Activated CD4-positive, alpha-beta T cell treated with anti-CD3 and anti-CD28 coated beads for 1 hour (primary cell): Measurements from ENCODE around the gene RAB7A.
"Not testable (repeated sequence)": the region's sequence is repeated elsewhere in the genome, so short reads cannot be mapped to it uniquely, and the experiment has no call there.

Experiments used
- DNase-seq: peaks from one replicate; pipeline ENCODE4 v3.0.0-alpha.2; 2020

Gene RAB7A

DNA sequence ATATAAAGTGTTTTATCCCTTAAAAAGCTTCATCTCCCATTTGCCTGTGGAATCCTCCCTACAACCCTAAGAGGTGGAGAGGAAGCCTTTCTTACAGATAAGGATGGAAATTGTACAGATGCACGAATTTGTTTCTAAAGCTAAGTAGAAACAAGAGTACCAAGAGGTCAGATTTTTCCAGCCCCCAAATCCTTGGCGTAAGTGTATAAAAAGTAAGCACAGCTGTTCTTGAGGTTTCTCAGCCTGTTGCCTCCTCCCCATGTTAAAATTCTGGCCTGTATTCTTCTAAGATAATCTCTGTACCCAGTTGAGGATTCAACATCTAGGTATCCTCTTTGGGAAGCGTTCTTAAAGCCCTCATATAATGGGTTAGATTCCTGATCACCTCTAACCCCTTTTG, 34.9 kb downstream of the RAB7A start:
- DNase-seq, result no peak

GRCh38 chr3:128761392-128761791, 35.4 kb downstream of the RAB7A start:
- no peak for DNase-seq

GRCh38 chr3:128763967-128764366, 38.0 kb downstream of the RAB7A start:
- no peak for DNase-seq

DNA sequence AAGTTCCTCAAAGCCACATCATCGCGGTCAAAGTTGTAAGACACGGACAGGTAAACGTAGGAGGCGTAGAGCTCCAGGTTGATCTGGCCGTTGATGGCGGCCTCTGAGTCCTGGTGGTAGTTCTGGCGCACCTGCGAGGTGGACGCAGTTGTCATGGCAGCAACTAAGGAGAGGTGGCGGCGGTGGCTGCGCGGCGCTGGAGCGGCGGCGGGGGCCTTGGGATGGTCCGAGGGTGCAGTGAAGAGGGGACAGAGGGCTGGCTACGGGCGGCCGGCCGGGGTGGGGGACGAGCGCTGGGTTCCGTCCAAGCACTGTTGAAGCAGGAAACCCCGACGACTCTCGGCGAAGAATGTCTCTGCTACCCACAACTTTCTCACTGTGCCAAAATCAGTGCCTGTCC, 38.9 kb downstream of the RAB7A start:
- no peak for DNase-seq

- no peak for DNase-seq
These were observed 41.2 kb downstream of the RAB7A start for GRCh38 chr3:128767094-128767750.

DNA sequence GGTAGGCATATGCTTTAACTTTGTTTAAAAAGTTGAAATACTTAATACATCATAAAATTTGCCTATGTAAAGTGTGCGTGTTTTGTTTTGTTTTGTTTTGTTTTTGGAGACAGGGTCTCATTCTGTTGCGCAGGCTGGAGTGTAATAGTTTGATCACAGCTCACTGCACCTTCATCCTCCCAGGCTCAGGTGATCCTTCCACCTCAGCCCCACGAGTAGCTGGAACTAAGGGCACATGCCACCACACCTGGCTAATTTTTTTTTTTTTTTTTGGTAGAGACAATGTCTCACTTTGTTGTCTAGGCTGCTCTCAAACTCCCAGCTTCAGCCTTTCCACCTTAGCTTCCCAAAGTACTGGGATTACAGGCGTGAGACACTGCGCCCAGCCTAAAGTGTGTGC, 42.5 kb downstream of the RAB7A start:
- DNase-seq, result no peak

- no peak for DNase-seq
These were observed 44.4 kb downstream of the RAB7A start for GRCh38 chr3:128770387-128770786.

- not testable (repeated sequence) for DNase-seq
These were observed 47.2 kb downstream of the RAB7A start for GRCh38 chr3:128773189-128773588.

GRCh38 chr3:128773592-128773991, 47.6 kb downstream of the RAB7A start:
- DNase-seq, result not testable (repeated sequence)

GRCh38 chr3:128775241-128775640, 49.3 kb downstream of the RAB7A start:
- DNase-seq, result no peak

DNA sequence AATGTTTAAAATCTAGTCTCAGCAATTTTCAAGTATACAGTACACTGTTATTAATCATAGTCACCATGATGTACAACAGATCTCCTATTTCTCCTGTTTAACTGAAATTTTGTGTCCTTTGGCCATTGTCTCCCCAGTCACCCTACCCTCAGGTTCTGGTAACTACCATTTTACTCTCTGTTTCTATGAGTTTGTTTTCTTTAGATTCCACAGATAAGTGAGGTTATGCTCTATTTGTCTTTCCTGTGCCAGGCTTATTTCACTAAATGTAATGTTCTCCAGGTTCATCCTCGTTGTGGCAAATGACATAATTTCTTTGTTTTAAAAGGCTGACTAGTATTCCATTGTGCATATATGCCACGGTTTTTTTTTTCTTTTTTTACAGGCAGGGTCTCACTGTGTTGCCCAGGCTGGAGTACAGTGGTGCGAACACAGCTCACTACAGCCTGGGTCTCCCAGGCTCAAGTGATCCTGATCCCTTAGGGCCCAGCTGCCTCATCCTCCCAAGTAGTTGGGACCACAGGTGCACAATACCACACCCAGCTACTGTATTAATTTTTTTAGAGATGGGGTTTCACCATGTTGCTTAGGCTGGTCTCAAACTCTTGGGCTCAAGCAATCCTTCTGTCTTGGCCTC, 50.0 kb downstream of the RAB7A start:
- no peak for DNase-seq

DNA sequence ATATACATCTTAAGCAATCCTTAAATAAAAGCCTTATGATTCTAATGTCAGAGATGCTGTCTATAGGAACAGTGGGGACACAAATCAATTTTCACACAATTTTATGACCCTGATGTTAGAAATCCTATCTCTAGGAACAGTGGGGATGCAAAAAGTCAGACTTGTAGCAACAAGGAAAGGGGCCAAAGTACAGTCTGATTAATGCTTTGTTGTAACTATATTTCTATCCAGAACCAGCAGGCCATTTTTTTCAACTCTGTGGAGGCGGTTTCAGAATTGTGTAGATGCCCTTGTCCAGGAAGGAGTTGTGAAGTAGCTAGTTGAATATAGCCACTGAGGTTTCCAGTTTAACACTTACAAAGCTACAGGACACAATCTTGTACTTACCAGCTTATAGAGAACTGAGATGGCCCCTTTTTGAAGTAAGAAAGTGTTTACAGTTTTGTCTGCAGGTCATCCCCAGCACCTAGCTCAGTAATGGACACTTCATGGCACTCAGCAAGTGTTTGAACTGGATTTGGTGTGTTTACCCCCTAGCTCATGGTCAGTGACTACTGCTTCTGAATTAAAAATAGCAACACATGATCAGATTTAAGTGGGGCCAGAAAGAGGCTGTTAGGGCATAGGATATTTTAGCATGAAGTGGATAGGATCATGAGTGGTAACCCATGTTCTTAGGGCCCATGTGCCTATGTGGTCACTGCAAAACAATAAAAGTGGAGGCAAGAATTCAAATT, 54.3 kb downstream of the RAB7A start:
- DNase-seq, result no peak

GRCh38 chr3:128781164-128781563, 55.2 kb downstream of the RAB7A start:
- no peak for DNase-seq

DNA sequence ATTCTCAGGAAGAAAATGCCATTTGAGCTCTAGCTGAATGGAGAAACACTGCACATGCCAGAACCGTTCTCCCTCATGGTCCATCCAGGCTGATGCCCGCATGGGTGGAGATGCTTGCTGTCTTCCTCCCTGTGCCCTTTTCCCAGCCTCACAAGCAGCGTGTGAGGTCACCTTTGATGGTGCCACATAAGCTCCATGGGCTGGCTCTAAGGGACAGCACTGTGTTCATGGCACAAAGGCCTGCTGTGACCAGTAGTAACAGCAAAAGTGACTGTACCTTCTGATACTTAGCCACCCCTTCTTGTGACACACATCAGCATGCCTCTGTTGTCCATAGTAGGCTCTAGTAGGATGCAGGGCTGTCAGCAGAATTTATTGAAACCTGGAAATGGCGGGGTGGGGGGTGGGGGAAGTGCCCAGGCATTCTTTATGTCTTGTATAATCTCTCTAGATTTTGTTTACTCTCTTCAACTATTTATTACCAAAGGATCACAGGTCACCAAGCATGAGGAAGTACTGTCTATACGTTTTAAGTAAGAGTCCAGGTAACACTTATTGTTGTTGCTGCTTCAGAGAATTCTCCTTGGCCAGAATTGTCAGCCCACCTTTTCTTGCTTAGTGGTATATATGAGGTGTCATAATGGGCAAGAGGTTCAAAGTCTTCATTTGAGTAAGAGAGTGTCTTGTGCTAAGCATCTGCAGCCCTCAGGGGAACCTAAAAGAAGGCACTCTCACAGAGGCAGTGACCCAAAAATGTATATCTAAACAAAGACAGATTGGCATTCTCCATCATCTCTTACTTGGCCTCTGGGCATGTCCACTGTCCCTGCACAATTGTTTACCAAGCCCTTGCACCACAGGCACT, 56.5 kb downstream of the RAB7A start:
- no peak for DNase-seq

GRCh38 chr3:128783774-128784173, 57.8 kb downstream of the RAB7A start:
- DNase-seq, result no peak

- DNase-seq, result peak; percentile 42
These were observed 58.2 kb downstream of the RAB7A start for GRCh38 chr3:128784232-128784631.

DNA sequence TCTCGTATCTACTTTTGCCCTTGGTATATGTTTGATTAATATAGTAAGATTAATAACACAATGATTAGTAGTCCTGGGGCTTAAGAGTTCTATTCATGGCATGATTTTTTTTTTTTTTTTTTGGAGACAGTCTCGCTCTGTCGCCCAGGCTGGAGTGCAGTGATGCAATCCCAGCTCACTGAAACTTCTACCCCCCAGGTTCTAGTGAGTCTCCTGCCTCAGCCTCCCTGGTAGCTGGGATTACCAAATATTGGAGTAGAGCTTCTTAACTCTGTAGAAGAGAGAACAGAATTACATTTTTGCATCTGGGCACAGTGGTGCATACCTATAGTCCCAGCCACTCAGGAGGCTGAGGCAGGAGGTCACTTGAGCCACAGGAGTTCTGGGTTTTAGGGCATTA, 58.9 kb downstream of the RAB7A start:
- DNase-seq, result no peak

GRCh38 chr3:128786434-128787020, 60.5 kb downstream of the RAB7A start:
- DNase-seq, result no peak

- no peak for DNase-seq
These were observed 61.6 kb downstream of the RAB7A start for GRCh38 chr3:128787256-128788253.

- no peak for DNase-seq
These were observed 62.4 kb downstream of the RAB7A start for GRCh38 chr3:128788268-128788869.
